NCI-H146 treated with DMSO at 0.1 percent for 48 hours (cell line): Measurements from ENCODE around the gene LCTL.
"Not testable (repeated sequence)": the region's sequence is repeated elsewhere in the genome, so short reads cannot be mapped to it uniquely, and the experiment has no call there.

Experiments used
- DNase-seq: peaks from one replicate; lab custom pipeline; 2025; ENCODE audit not compliant: unreplicated experiment; lab: John Stamatoyannopoulos, UW

The LCTL gene

GRCh38 chr15:66591322-66591862 lies 25.6 kb upstream of the LCTL start:
- DNase-seq, result no peak

- no peak for DNase-seq
Measured at GRCh38 chr15:66590435-66590834, 24.6 kb upstream of the LCTL start.

- DNase-seq, result not testable (repeated sequence)
Measured at GRCh38 chr15:66589429-66589828, 23.6 kb upstream of the LCTL start.

GRCh38 chr15:66588971-66589370 lies 23.2 kb upstream of the LCTL start:
- no peak for DNase-seq

GRCh38 chr15:66588537-66588936 lies 22.7 kb upstream of the LCTL start:
- no peak for DNase-seq

- DNase-seq, result no peak
Measured at GRCh38 chr15:66587749-66588148, 22.0 kb upstream of the LCTL start.

GRCh38 chr15:66587020-66587419 lies 21.2 kb upstream of the LCTL start:
- DNase-seq, result no peak

GRCh38 chr15:66586155-66586976 lies 20.6 kb upstream of the LCTL start:
- no peak for DNase-seq

GRCh38 chr15:66581972-66582537 lies 16.3 kb upstream of the LCTL start:
- DNase-seq, result no peak

- DNase-seq, result no peak
Measured at GRCh38 chr15:66580643-66581042, 14.8 kb upstream of the LCTL start.

GRCh38 chr15:66578286-66578875 lies 12.6 kb upstream of the LCTL start:
- DNase-seq, result no peak

GRCh38 chr15:66574596-66574950 lies 8.8 kb upstream of the LCTL start:
- no peak for DNase-seq

- DNase-seq, result no peak
Measured at GRCh38 chr15:66573719-66574595, 8.2 kb upstream of the LCTL start.

- DNase-seq, result no peak
Measured at GRCh38 chr15:66573348-66573718, 7.5 kb upstream of the LCTL start.

- no peak for DNase-seq
Measured at GRCh38 chr15:66572146-66572545, 6.3 kb upstream of the LCTL start.

- no peak for DNase-seq
Measured at GRCh38 chr15:66570842-66571478, 5.2 kb upstream of the LCTL start.

GRCh38 chr15:66570327-66570726 lies 4.5 kb upstream of the LCTL start:
- DNase-seq, result no peak

- DNase-seq, result no peak
Measured at GRCh38 chr15:66569461-66570137, 3.8 kb upstream of the LCTL start.

- no peak for DNase-seq
Measured at GRCh38 chr15:66567897-66568296, 2.1 kb upstream of the LCTL start.

GRCh38 chr15:66566963-66567531 lies 1.2 kb upstream of the LCTL start:
- DNase-seq, result peak; percentile 34
